Fibroblast of skin of scalp (primary cell): ENCODE results near the gene MYLK.
"Not testable (repeated sequence)": the region's sequence is repeated elsewhere in the genome, so short reads cannot be mapped to it uniquely, and the experiment has no call there.

Source experiments
- DNase-seq: peaks from one replicate; pipeline ENCODE4 v3.0.0-alpha.2; 2013

MYLK gene

GRCh38 chr3:123613543-123613942 is 270.6 kb downstream of the MYLK start:
- no peak for DNase-seq

GRCh38 chr3:123611674-123612073 is 272.5 kb downstream of the MYLK start:
- not testable (repeated sequence) for DNase-seq

GRCh38 chr3:123611082-123611481 is 273.1 kb downstream of the MYLK start:
- no peak for DNase-seq

GRCh38 chr3:123610331-123610730 is 273.8 kb downstream of the MYLK start:
- DNase-seq, result no peak

GRCh38 chr3:123609063-123609462 is 275.1 kb downstream of the MYLK start:
- peak; percentile 12 for DNase-seq

- no peak for DNase-seq
These were observed 275.7 kb downstream of the MYLK start for GRCh38 chr3:123608263-123608937.

- DNase-seq, result no peak
These were observed 277.6 kb downstream of the MYLK start for GRCh38 chr3:123606527-123606926.

GRCh38 chr3:123605789-123606234 is 278.3 kb downstream of the MYLK start:
- peak; percentile 10 for DNase-seq

- DNase-seq, result not testable (repeated sequence)
These were observed 281.0 kb downstream of the MYLK start for GRCh38 chr3:123603153-123603552.

- peak; percentile 94 for DNase-seq
These were observed 281.8 kb downstream of the MYLK start for GRCh38 chr3:123602325-123602724.

GRCh38 chr3:123600863-123601262 is 283.3 kb downstream of the MYLK start:
- not testable (repeated sequence) for DNase-seq

- DNase-seq, result no peak
These were observed 286.6 kb downstream of the MYLK start for GRCh38 chr3:123597561-123597960.

GRCh38 chr3:123595396-123596180 is 288.5 kb downstream of the MYLK start:
- DNase-seq, result no peak

- DNase-seq, result no peak
These were observed 290.8 kb downstream of the MYLK start for GRCh38 chr3:123593381-123593780.

- no peak for DNase-seq
These were observed 293.3 kb downstream of the MYLK start for GRCh38 chr3:123590685-123591450.

- no peak for DNase-seq
These were observed 296.7 kb downstream of the MYLK start for GRCh38 chr3:123587401-123587800.

GRCh38 chr3:123586968-123587367 is 297.2 kb downstream of the MYLK start:
- peak; percentile 80 for DNase-seq

- DNase-seq, result peak; percentile 78
These were observed 298.0 kb downstream of the MYLK start for GRCh38 chr3:123586131-123586530.

- peak; percentile 98 for DNase-seq
These were observed 298.9 kb downstream of the MYLK start, which contains the start of gene HACD2 for GRCh38 chr3:123584988-123585937. HACD2 (minus strand) TSS chr3:123585053; CDS start chr3:123585027, 26 bp downstream.

- DNase-seq, result peak; percentile 2
These were observed 299.7 kb downstream of the MYLK start for GRCh38 chr3:123584284-123584987.

GRCh38 chr3:123583561-123583960 is 300.6 kb downstream of the MYLK start:
- DNase-seq, result no peak
